ENCODE results near the gene VEZT. TPM values are rescaled to one million over a fixed set of nuclear protein-coding genes. Genes with fewer than 3 reads are reported as not detected.
"Not testable (repeated sequence)": the region's sequence is repeated elsewhere in the genome, so short reads cannot be mapped to it uniquely, and the experiment has no call there.

VEZT gene
- total RNA-seq, 2 experiments from 2014 or later: 57.7 to 77.1 TPM

DNA sequence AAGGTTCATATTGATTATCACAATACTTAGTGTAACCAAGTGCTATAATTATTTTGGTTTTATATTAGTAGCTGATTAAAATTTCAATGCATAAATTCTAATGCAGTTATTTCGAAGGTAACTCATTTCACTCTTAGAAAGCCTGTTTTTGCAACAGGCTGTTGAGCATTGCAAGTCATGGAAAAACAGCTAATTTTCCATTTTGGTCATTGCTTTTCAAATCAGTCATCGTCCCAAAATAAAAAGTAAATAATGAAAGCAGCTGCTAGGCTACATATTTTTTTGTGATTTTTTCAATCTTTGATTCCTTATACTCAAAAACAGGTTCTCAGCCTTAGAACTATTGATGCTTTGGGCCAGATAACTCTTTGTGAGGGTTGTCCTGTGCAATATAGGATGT is 22.9 kb downstream of the VEZT start:
- Histone ChIP-seq H3K36me3 (ENCODE audit: insufficient read depth, low read length) (peaks cover 77% of the 10 kb centered on the region), H3K4me2 (ENCODE audit: low read length) (no peak overlapping the region), H3K9me3 (ENCODE audit: low read length) (no peaks in the 10 kb centered on the region), H3K27ac (ENCODE audit: low read depth, low read length, poor library complexity, severe bottlenecking) (no peak overlapping the region), H4K20me1 (ENCODE audit: insufficient read depth, low read length) (no peaks in the 10 kb centered on the region), H3K79me2 (ENCODE audit: insufficient read depth, low read depth, low read length) (peaks cover 89% of the 10 kb centered on the region), H3K9me2 (ENCODE audit: insufficient read depth, low read length) (no peaks in the 10 kb centered on the region), H3K4me1 (ENCODE audit: insufficient read depth, low read length, poor library complexity, severe bottlenecking) (no peaks in the 10 kb centered on the region), H3K4me3 (ENCODE audit: low read depth, low read length, poor library complexity, severe bottlenecking) (no peak overlapping the region), H2AFZ (ENCODE audit: low read length) (no peak overlapping the region)
- CTCF ChIA-PET (ENCODE audit: unreplicated experiment): no interaction called here
- POLR2A ChIA-PET: interaction anchor here (0.6 kb wide), 1 partner anchor 332 kb away, joined by 3 read pairs; no protein-coding TSS in a partner anchor
- no peak for DNase-seq (ENCODE audit: low spot score)
- intact Hi-C loops (cut with micrococcal nuclease; ENCODE audit: unreplicated experiment): no loop called here
- no peak for TF ChIP-seq EZH2phosphoT487 (IDR thresholded peaks at IDR 0.05; ENCODE audit: borderline replicate concordance, low read depth, low read length)
- TF ChIP-seq, protein P1, sequence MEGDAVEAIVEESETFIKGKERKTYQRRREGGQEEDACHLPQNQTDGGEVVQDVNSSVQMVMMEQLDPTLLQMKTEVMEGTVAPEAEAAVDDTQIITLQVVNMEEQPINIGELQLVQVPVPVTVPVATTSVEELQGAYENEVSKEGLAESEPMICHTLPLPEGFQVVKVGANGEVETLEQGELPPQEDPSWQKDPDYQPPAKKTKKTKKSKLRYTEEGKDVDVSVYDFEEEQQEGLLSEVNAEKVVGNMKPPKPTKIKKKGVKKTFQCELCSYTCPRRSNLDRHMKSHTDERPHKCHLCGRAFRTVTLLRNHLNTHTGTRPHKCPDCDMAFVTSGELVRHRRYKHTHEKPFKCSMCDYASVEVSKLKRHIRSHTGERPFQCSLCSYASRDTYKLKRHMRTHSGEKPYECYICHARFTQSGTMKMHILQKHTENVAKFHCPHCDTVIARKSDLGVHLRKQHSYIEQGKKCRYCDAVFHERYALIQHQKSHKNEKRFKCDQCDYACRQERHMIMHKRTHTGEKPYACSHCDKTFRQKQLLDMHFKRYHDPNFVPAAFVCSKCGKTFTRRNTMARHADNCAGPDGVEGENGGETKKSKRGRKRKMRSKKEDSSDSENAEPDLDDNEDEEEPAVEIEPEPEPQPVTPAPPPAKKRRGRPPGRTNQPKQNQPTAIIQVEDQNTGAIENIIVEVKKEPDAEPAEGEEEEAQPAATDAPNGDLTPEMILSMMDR (conservative IDR thresholded peaks at IDR 0.05; ENCODE audit: low read length): no peak
- no TSS peak for BruUV-seq (replicated peaks)

DNA sequence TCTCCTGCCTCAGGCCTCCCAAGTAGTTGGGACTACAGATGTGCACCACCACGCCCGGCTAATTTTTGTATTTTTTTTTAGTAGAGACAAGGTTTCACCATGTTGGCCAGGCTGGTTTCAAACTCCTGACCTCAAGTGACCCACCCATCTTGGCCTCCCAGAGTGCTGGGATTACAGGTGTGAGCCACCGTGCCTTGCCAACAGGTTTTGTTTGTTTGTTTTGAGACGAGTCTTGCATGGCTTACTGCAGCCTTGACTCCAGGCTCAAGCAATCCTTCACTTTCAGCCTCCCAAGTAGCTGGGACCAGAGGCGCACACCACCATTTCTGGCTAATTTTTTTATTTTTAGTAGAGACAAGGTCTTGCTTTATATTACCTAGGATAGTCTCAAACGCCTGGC is 23.5 kb downstream of the VEZT start:
- H2AFZ ChIP-seq (ENCODE audit: low read length); intact Hi-C loops (cut with micrococcal nuclease; ENCODE audit: unreplicated experiment); H3K27ac ChIP-seq (ENCODE audit: low read depth, low read length, poor library complexity, severe bottlenecking); H3K9me3 ChIP-seq (ENCODE audit: low read length); H3K9me2 ChIP-seq (ENCODE audit: insufficient read depth, low read length); H4K20me1 ChIP-seq (ENCODE audit: insufficient read depth, low read length); H3K4me1 ChIP-seq (ENCODE audit: insufficient read depth, low read length, poor library complexity, severe bottlenecking); POLR2A ChIA-PET; H3K4me3 ChIP-seq (ENCODE audit: low read depth, low read length, poor library complexity, severe bottlenecking); BruUV-seq (replicated peaks); DNase-seq (ENCODE audit: low spot score); H3K4me2 ChIP-seq (ENCODE audit: low read length); CTCF ChIA-PET (ENCODE audit: unreplicated experiment): not testable (repeated sequence)
- Histone ChIP-seq H3K79me2 (ENCODE audit: insufficient read depth, low read depth, low read length) (peaks cover 91% of the 10 kb centered on the region), H3K36me3 (ENCODE audit: insufficient read depth, low read length) (peaks cover 80% of the 10 kb centered on the region)

DNA sequence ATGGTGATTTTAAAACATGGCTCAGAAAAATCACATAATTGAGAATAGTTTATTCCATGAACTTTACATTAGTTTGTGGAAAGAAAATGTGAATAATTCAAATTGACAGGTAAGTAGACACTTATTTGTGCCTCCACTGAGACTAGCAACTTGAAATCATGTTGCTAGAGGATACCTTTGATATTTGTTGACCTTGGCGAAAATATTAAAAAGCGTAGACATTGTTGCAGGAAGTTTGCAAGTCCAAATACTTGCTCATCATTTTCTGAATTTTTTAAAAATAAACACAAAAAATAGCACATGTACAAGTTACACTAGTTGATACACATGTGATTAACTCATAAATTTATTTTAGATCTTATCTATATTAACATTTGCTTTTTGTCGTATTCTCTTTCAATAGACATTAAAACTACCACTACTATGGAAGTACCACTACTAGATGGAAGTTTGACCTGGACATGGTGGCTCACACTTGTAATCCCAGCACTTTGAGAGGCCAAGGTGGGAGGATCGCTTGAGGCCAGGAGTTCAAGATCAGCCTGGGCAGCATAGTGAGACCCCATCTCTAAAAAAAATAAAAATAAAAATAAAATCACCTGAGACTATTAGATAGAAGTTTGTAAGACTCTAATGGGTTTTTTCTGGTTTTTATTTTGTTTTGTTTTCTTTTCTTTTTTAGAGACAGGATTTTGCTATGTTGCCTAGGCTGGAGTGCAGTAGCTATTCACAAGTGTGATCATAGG is 24.3 kb downstream of the VEZT start:
- no peak for TF ChIP-seq EZH2phosphoT487 (IDR thresholded peaks at IDR 0.05; ENCODE audit: borderline replicate concordance, low read depth, low read length)
- Histone ChIP-seq H3K9me3 (ENCODE audit: low read length) (no peaks in the 10 kb centered on the region), H3K27ac (ENCODE audit: low read depth, low read length, poor library complexity, severe bottlenecking) (no peak overlapping the region), H3K4me3 (ENCODE audit: low read depth, low read length, poor library complexity, severe bottlenecking) (no peak overlapping the region), H3K4me2 (ENCODE audit: low read length) (no peak overlapping the region), H4K20me1 (ENCODE audit: insufficient read depth, low read length) (no peaks in the 10 kb centered on the region), H3K36me3 (ENCODE audit: insufficient read depth, low read length) (peaks cover 72% of the 10 kb centered on the region), H3K9me2 (ENCODE audit: insufficient read depth, low read length) (no peaks in the 10 kb centered on the region), H3K4me1 (ENCODE audit: insufficient read depth, low read length, poor library complexity, severe bottlenecking) (no peaks in the 10 kb centered on the region), H3K79me2 (ENCODE audit: insufficient read depth, low read depth, low read length) (peaks cover 90% of the 10 kb centered on the region), H2AFZ (ENCODE audit: low read length) (no peak overlapping the region)
- CTCF ChIA-PET (ENCODE audit: unreplicated experiment): no interaction called here
- POLR2A ChIA-PET: interaction anchor here (0.6 kb wide), 1 partner anchor 503 kb away, joined by 3 read pairs; no protein-coding TSS in a partner anchor
- intact Hi-C loops (cut with micrococcal nuclease; ENCODE audit: unreplicated experiment): no loop called here
- no peak for DNase-seq (ENCODE audit: low spot score)
- no TSS peak for BruUV-seq (replicated peaks)

All from OCI-LY7 (cell line).